Retina (tissue), 1 donor: Measurements from ENCODE around the gene GPR160.

Experiments
- DNase-seq: peaks from one replicate; pipeline ENCODE4 v3.0.0-alpha.2; 2016

Gene GPR160

GRCh38 chr3:170128259-170128976 lies 90.6 kb downstream of the GPR160 start:
- no peak for DNase-seq

- DNase-seq: no peak
These were observed 91.2 kb downstream of the GPR160 start for GRCh38 chr3:170128977-170129431.

- DNase-seq: no peak
These were observed 92.7 kb downstream of the GPR160 start for GRCh38 chr3:170130532-170130931.

- no peak for DNase-seq
These were observed 94.5 kb downstream of the GPR160 start for GRCh38 chr3:170132335-170132734.
